PC-3 (cell line): Measurements from ENCODE around the gene OR2C3. TPM values are rescaled to one million over a fixed set of nuclear protein-coding genes. Genes with fewer than 3 reads are reported as not detected.
"Not testable (repeated sequence)": the region's sequence is repeated elsewhere in the genome, so short reads cannot be mapped to it uniquely, and the experiment has no call there.

Experiments
- ATAC-seq: fragments of 200-7000 bp; cut with Tn5 transposase; 2 replicates; pipeline ENCODE4 v1.9.1; 2020; ENCODE audit warnings: mild to moderate bottlenecking, moderate library complexity
- BruUV-seq: library from RNA; stranded (reverse); fragments of 400-500 nt; replicated peaks from 2 replicates; lab custom pipeline; 2021; lab: Mats Ljungman, UMichigan
- CTCF ChIA-PET: fragments of 300-600 bp; sonication (Branson Sonifier 250); formaldehyde crosslinking; loops from one replicate; lab custom pipeline; 2022; ENCODE audit warnings: antibody characterized with exemption; lab: Charles Lee
- POLR2A ChIA-PET: fragments of 300-600 bp; sonication (Branson Sonifier 250); formaldehyde crosslinking; loops from one replicate; lab custom pipeline; 2022; ENCODE audit warnings: antibody characterized with exemption; ENCODE audit not compliant: unreplicated experiment; lab: Charles Lee
- DNase-seq: peaks from one replicate; pipeline ENCODE4 v3.0.0-alpha.2; 2015
- H2AFZ ChIP-seq: fragments of 300-600 bp; sonication (generic); 2 replicates; pipeline ENCODE4 v1.6.0; 2016; ENCODE audit warnings: antibody characterized with exemption, low read length
- H3F3A ChIP-seq: fragments of 300-600 bp; sonication (generic); one replicate; pipeline ENCODE4 v1.6.0; 2017; ENCODE audit warnings: antibody characterized with exemption, low read length, control low read depth, mild to moderate bottlenecking; ENCODE audit not compliant: unreplicated experiment
- H3K27ac ChIP-seq: fragments of 300-600 bp; sonication (generic); 2 replicates; pipeline ENCODE4 v1.5.1; 2016; ENCODE audit warnings: mild to moderate bottlenecking, low read length
- H3K27me3 ChIP-seq: fragments of 300-600 bp; sonication (generic); 2 replicates; pipeline ENCODE4 v1.6.1; 2016; ENCODE audit warnings: low read length, mixed read lengths
- H3K36me3 ChIP-seq: fragments of 300-600 bp; sonication (generic); 2 replicates; pipeline ENCODE4 v1.6.1; 2016; ENCODE audit warnings: low read depth, mixed run types, low read length, mixed read lengths
- H3K4me1 ChIP-seq: fragments of 300-600 bp; sonication (generic); 2 replicates; pipeline ENCODE4 v1.5.1; 2016; ENCODE audit warnings: low read length; ENCODE audit not compliant: insufficient read depth
- H3K4me2 ChIP-seq: fragments of 300-600 bp; sonication (generic); 2 replicates; pipeline ENCODE4 v1.6.0; 2016; ENCODE audit warnings: low read length
- H3K4me3 ChIP-seq: fragments of 300-600 bp; sonication (generic); 2 replicates; pipeline ENCODE4 v1.5.1; 2016; ENCODE audit warnings: mild to moderate bottlenecking, low read length, mixed read lengths
- H3K79me2 ChIP-seq: fragments of 300-600 bp; sonication (generic); 2 replicates; pipeline ENCODE4 v1.6.1; 2017; ENCODE audit warnings: low read length, mixed read lengths
- H3K9ac ChIP-seq: fragments of 300-600 bp; sonication (generic); 2 replicates; pipeline ENCODE4 v1.6.0; 2016; ENCODE audit warnings: mild to moderate bottlenecking, low read length
- H3K9me2 ChIP-seq: fragments of 300-600 bp; sonication (generic); replicated peaks from 2 replicates; pipeline ENCODE4 v1.6.1; 2016; ENCODE audit warnings: mixed run types, low read length, mixed read lengths
- H3K9me3 ChIP-seq: fragments of 300-600 bp; sonication (generic); 2 replicates; pipeline ENCODE4 v1.6.1; 2016; ENCODE audit warnings: low read length, mixed read lengths
- H4K20me1 ChIP-seq: fragments of 300-600 bp; sonication (generic); 2 replicates; pipeline ENCODE4 v1.6.1; 2016; ENCODE audit warnings: low read length, mixed read lengths
- EZH2 ChIP-seq: fragments of 300-600 bp; sonication (generic); IDR thresholded peaks from one replicate; pipeline ENCODE4 v1.6.1; 2017; ENCODE audit warnings: antibody characterized with exemption, mild to moderate bottlenecking, low read length; ENCODE audit not compliant: unreplicated experiment
- EZH2phosphoT487 ChIP-seq: fragments of 300-600 bp; sonication (generic); IDR thresholded peaks from 2 replicates; pipeline ENCODE4 v1.6.1; 2018; ENCODE audit warnings: mild to moderate bottlenecking, antibody characterized with exemption, low read length, borderline replicate concordance
- intact Hi-C: fragments of 100-400 bp; cut with micrococcal nuclease; formaldehyde crosslinking; loops from 2 replicates; pipeline ENCODE4 v1.9.0; 2023
- total RNA-seq: library from RNA; depleted of rRNA; stranded (reverse); fragments of >200 nt; gene quantifications from 2 replicates; pipeline ENCODE4 v1.2.3, GENCODE V29; 2014; rRNA removed
- TF ChIP-seq, protein P1 (sequence below): fragments of 300-600 bp; sonication (generic); conservative IDR thresholded peaks from 2 replicates; pipeline ENCODE4 v1.5.1; 2017; ENCODE audit warnings: antibody characterized with exemption, low read depth, mild to moderate bottlenecking, low read length

The OR2C3 gene
- total RNA-seq, 1 experiment from 2014 or later, result not detected

DNA sequence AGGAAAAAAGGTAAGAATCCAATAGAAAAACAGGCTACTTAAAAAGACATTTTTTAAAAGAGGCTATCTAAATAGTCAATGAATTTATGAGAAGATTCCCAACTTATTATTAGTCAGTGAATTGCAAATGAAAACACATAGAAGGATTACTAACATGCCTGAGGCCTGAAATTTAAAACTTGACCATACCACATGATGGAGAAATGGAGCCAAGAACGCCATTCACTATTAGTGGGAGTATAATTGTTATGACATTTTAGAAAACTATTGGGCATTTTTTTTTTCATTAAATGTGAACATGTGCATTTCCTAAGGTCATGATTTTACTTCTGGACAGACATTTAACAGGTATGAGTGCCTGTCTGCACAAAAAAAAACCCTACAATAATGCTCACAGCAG is 53.5 kb downstream of the OR2C3 start:
- no peaks in the 10 kb centered on the region for H3K9me3 ChIP-seq
- H3K27ac ChIP-seq, result peak overlapping the region; percentile 50
- ChIA-PET POLR2A (no interaction called here), CTCF (interaction anchor here (0.6 to 0.9 kb wide), 2 partner anchors 110 to 165 kb away, joined by 3 to 7 read pairs; no protein-coding TSS in a partner anchor)
- no peak overlapping the region for H3K9ac ChIP-seq
- no peaks in the 10 kb centered on the region for H4K20me1 ChIP-seq
- peaks cover 17% of the 10 kb centered on the region for H3K4me1 ChIP-seq
- DNase-seq, result peak; percentile 98
- no TSS peak for BruUV-seq
- 0 out of 2 replicates have a peak overlapping the region, but pooled peaks have one; percentile 17 for H2AFZ ChIP-seq
- H3K36me3 ChIP-seq, result no peaks in the 10 kb centered on the region
- TF ChIP-seq EZH2phosphoT487 (no peak), EZH2 (no peak)
- TF ChIP-seq, protein P1, sequence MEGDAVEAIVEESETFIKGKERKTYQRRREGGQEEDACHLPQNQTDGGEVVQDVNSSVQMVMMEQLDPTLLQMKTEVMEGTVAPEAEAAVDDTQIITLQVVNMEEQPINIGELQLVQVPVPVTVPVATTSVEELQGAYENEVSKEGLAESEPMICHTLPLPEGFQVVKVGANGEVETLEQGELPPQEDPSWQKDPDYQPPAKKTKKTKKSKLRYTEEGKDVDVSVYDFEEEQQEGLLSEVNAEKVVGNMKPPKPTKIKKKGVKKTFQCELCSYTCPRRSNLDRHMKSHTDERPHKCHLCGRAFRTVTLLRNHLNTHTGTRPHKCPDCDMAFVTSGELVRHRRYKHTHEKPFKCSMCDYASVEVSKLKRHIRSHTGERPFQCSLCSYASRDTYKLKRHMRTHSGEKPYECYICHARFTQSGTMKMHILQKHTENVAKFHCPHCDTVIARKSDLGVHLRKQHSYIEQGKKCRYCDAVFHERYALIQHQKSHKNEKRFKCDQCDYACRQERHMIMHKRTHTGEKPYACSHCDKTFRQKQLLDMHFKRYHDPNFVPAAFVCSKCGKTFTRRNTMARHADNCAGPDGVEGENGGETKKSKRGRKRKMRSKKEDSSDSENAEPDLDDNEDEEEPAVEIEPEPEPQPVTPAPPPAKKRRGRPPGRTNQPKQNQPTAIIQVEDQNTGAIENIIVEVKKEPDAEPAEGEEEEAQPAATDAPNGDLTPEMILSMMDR, result no peak
- no peaks in the 10 kb centered on the region for H3K9me2 ChIP-seq
- no peaks in the 10 kb centered on the region for H3K79me2 ChIP-seq
- intact Hi-C loops, result loop anchor here (1.0 to 10.0 kb wide), 4 partner anchors 34 to 578 kb away; no protein-coding TSS in a partner anchor
- H3K4me3 ChIP-seq, result peak overlapping the region; percentile 4; the same call in 1 of the 2 replicates
- no peaks in the 10 kb centered on the region for H3K27me3 ChIP-seq
- H3F3A ChIP-seq, result no peaks in the 10 kb centered on the region
- peak overlapping the region; percentile 53 for H3K4me2 ChIP-seq
- ATAC-seq, result peak; percentile 87

DNA sequence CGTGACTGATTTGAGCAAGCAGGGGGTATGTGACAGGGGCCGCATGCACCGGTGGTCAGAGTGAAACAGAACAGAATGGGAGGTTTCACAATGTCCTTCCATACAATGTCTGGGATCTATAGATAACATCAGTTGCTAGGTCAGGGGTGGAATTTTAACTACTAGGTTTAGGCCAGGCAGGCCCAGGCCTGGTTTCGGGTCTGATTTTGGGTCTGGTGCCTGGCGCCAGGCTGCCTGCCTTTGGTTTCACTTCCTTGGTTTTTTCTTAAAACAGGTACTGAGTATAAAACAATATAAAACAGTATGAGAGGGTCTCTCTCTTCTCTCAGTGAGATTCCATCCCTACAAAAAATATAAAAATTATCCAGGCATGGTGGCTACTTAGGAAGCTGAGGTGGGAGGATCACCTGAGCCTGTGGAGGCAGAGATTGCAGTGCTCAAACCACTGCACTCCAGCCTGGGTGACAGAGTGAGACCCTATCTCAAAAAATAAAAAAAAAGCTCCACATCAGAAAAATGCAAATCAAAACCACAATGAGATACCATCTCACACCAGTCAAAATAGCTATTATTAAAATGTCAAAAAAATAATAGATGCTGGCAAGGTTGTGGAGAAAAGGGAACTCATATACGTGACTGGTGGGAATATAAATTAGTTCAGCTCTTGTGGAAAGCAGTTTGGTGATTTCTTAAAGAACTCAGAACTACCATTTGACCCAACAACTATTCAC is 59.7 kb downstream of the OR2C3 start:
- CTCF ChIA-PET, H3K36me3 ChIP-seq, H3F3A ChIP-seq, H3K79me2 ChIP-seq, H3K9ac ChIP-seq, H3K4me1 ChIP-seq, H3K9me2 ChIP-seq, DNase-seq, H2AFZ ChIP-seq, H4K20me1 ChIP-seq, POLR2A ChIA-PET, ATAC-seq, H3K4me2 ChIP-seq, H3K4me3 ChIP-seq, intact Hi-C loops, H3K27ac ChIP-seq, BruUV-seq, H3K9me3 ChIP-seq: not testable (repeated sequence)
- H3K27me3 ChIP-seq, result peaks cover 18% of the 10 kb centered on the region

DNA sequence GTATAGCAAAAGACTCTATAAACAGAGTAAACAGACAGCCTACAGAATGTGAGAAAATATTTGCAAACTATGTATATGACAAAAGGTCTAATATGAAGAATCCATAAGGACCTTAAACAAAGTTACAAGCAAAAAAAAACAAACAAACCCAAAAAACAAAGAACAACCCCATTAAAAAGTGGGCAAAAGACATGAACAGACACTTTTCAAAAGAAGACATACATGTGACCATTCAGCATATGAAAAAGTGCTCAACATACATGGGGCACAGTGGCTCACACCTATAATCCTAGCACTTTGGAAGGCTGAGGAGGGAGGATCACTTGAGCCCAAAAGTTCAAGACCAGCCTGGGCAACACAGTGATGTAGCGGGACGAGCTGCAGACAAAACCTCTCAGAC is 60.4 kb downstream of the OR2C3 start:
- intact Hi-C loops, result no loop called here
- BruUV-seq, result no TSS peak
- peaks cover 18% of the 10 kb centered on the region for H3K27me3 ChIP-seq
- ATAC-seq, result no peak
- TF ChIP-seq EZH2, result no peak
- TF ChIP-seq, protein P1, result no peak
- no peak for TF ChIP-seq EZH2phosphoT487
- no peak overlapping the region for H3K27ac ChIP-seq
- POLR2A ChIA-PET, result no interaction called here
- H3K4me2 ChIP-seq, result no peak overlapping the region
- no peaks in the 10 kb centered on the region for H3F3A ChIP-seq
- no peak overlapping the region for H2AFZ ChIP-seq
- H3K9me3 ChIP-seq, result 0 out of 2 replicates have a peak, but pooled peaks cover 4% of the 10 kb centered on the region
- H3K36me3 ChIP-seq, result no peaks in the 10 kb centered on the region
- no peaks in the 10 kb centered on the region for H3K79me2 ChIP-seq
- no peaks in the 10 kb centered on the region for H3K4me1 ChIP-seq
- no peak overlapping the region for H3K9ac ChIP-seq
- no peaks in the 10 kb centered on the region for H4K20me1 ChIP-seq
- H3K4me3 ChIP-seq, result no peak overlapping the region
- DNase-seq, result no peak
- H3K9me2 ChIP-seq, result no peaks in the 10 kb centered on the region
- CTCF ChIA-PET, result no interaction called here

Other genes with a start within 250 kb of the OR2C3 start
- gene ZNF496, start 204.6 kb downstream of the OR2C3 start, total RNA-seq, result 79.4 and 103 TPM in 2 replicates
- gene NLRP3, start 120.3 kb downstream of the OR2C3 start, total RNA-seq, result 0.35 and 0.40 TPM in 2 replicates
- gene OR2B11, start 78.3 kb downstream of the OR2C3 start, total RNA-seq, result not detected in 2 replicates
- gene GCSAML, start 12.7 kb upstream of the OR2C3 start, total RNA-seq, result not detected in 2 replicates
- gene OR2G2, start 51.9 kb upstream of the OR2C3 start, total RNA-seq, result not detected in 2 replicates
- not detected in 2 replicates for gene OR2G3, start 69.1 kb upstream of the OR2C3 start, total RNA-seq
- gene OR13G1, start 143.3 kb upstream of the OR2C3 start, total RNA-seq, result not detected in 2 replicates
- not detected in 2 replicates for gene OR6F1, start 180.2 kb upstream of the OR2C3 start, total RNA-seq
- not detected in 2 replicates for gene OR14K1, start 202.2 kb upstream of the OR2C3 start, total RNA-seq
- gene OR14A2, start 211.7 kb upstream of the OR2C3 start, total RNA-seq, result not detected in 2 replicates
- gene OR1C1, start 224.1 kb upstream of the OR2C3 start, total RNA-seq, result not detected in 2 replicates